Measurements from ENCODE around the gene RXRA. TPM values are rescaled to one million over a fixed set of nuclear protein-coding genes. Genes with fewer than 3 reads are reported as not detected.

Gene RXRA
- total and polyA plus RNA-seq, 10 of the 15 experiments (the other 5 are each of a cell fraction or from before 2014, with no cell fraction given), result 0.89 to 36.8 (median 11.1) TPM

DNA sequence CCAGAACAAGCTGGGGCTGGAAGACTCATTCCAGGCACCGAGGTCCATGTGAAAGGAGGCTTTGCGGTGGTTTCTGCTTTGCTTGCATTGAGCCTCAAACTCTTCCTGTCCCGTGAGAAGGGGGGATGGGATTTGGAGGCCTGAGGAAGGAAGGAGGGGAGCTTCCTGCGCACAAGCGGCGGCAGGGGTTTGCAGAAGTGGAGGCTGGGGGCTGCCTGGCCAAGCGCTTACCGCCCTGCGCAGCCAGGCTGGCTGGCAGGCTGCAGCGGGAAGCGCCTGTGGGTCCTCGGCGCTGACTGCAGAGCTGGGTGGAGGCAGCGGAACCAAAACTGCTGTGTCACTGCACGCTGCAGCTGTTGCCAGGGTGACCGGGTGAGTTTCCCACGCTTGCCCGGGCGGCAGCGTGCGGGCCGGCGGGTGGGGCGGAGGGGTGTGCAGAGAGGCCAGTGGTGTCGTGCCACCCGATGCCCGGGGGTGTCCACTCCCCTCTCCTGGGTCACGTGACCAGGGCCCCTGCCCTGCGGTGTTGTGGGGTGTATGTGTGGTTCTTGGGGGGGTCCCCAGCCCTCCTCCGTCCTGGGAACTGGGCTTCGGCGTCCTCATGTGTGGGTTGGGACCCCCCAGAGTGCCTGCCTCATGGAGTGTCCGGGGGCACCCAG lies 81.0 kb downstream of the RXRA start (continued):
- TF ChIP-seq, protein P1, sequence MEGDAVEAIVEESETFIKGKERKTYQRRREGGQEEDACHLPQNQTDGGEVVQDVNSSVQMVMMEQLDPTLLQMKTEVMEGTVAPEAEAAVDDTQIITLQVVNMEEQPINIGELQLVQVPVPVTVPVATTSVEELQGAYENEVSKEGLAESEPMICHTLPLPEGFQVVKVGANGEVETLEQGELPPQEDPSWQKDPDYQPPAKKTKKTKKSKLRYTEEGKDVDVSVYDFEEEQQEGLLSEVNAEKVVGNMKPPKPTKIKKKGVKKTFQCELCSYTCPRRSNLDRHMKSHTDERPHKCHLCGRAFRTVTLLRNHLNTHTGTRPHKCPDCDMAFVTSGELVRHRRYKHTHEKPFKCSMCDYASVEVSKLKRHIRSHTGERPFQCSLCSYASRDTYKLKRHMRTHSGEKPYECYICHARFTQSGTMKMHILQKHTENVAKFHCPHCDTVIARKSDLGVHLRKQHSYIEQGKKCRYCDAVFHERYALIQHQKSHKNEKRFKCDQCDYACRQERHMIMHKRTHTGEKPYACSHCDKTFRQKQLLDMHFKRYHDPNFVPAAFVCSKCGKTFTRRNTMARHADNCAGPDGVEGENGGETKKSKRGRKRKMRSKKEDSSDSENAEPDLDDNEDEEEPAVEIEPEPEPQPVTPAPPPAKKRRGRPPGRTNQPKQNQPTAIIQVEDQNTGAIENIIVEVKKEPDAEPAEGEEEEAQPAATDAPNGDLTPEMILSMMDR (IDR thresholded peaks at IDR 0.05 in 2 of 3, conservative IDR thresholded peaks at IDR 0.05 in 1 of 3; ENCODE audit: control insufficient read depth in 2 of 3, extremely low read depth in 1 of 3, insufficient read depth in 1 of 3, low read depth in 3 of 3, low read length in 3 of 3), result no peak

GRCh38 chr9:134408389-134408788 lies 82.1 kb downstream of the RXRA start:
- ChIA-PET CTCF (no interaction called here), RAD21 (ENCODE audit: unreplicated experiment) (no interaction called here), POLR2A (no interaction called here), SMC1A (ENCODE audit: uncharacterized antibody, unreplicated experiment) (interaction anchor here (1.1 kb wide), 1 partner anchor 17 kb away, joined by 3 read pairs; no protein-coding TSS in a partner anchor)
- DNase-seq (ENCODE audit: low read depth, low spot score) (no peak), FAIRE-seq (no peak), ATAC-seq (no peak)
- H3K27ac ChIP-seq (ENCODE audit: control insufficient read depth, insufficient read depth), result no peak overlapping the region
- peaks cover 19% of the 10 kb centered on the region for H3K79me2 ChIP-seq (ENCODE audit: control insufficient read depth, insufficient read depth, low read length)
- H4K20me1 ChIP-seq (ENCODE audit: control insufficient read depth, insufficient read depth), result no peaks in the 10 kb centered on the region
- in situ Hi-C loops (cut with MboI), result no loop called here
- H3K4me1 ChIP-seq (ENCODE audit: control insufficient read depth, insufficient read depth, low read length), result peaks cover 47% of the 10 kb centered on the region
- 94% methylated on average over 9 of the region's 9 CpGs for WGBS (ENCODE audit: insufficient coverage, insufficient replicate concordance, low lambda C conversion rate, missing lambda C conversion rate)
- intact Hi-C loops (cut with micrococcal nuclease; ENCODE audit: unreplicated experiment), result no loop called here
- H3K4me2 ChIP-seq (ENCODE audit: control insufficient read depth, insufficient read depth), result no peak overlapping the region
- no peaks in the 10 kb centered on the region for H3K9me3 ChIP-seq (replicated peaks; ENCODE audit: control insufficient read depth, insufficient read depth, low read length)
- BruUV-seq (replicated peaks), result no TSS peak
- H2AFZ ChIP-seq (ENCODE audit: control insufficient read depth, low read depth, low read length), result no peak overlapping the region
- no peak overlapping the region for H3K9ac ChIP-seq (ENCODE audit: control insufficient read depth, insufficient read depth, low read length)
- TF ChIP-seq RB1 (IDR thresholded peaks at IDR 0.05; ENCODE audit: borderline replicate concordance), result no peak
- 0 out of 2 replicates have a peak, but pooled peaks have one; percentile 11 for TF ChIP-seq RAD21 (IDR thresholded peaks at IDR 0.05; ENCODE audit: insufficient read depth, low read depth, low read length)
- peaks cover 8 to 9% of the 10 kb centered on the region in 2 experiments; a peak in 3 of 4 replicates for H3K36me3 ChIP-seq (ENCODE audit: control insufficient read depth in 2 of 2, insufficient read depth in 2 of 2, low read length in 1 of 2)
- no peak overlapping the region for H3K4me3 ChIP-seq
- no peaks in the 10 kb centered on the region for H3K27me3 ChIP-seq (replicated peaks in 1 of 2; ENCODE audit: control insufficient read depth in 2 of 2, insufficient read depth in 2 of 2, low read length in 1 of 2)

Measured in GM12878 (cell line).